GM21619 (cell line): ENCODE measurements around the gene DUSP10.
A peak's percentile ranks its signal among the peaks of the same experiment; 100 is the strongest.

ENCODE experiments used
- ATAC-seq: cut with Tn5 transposase; IDR thresholded peaks from one replicate; pipeline ENCODE4 v1.9.1; 2021; ENCODE audit not compliant: unreplicated experiment

The DUSP10 gene

DNA sequence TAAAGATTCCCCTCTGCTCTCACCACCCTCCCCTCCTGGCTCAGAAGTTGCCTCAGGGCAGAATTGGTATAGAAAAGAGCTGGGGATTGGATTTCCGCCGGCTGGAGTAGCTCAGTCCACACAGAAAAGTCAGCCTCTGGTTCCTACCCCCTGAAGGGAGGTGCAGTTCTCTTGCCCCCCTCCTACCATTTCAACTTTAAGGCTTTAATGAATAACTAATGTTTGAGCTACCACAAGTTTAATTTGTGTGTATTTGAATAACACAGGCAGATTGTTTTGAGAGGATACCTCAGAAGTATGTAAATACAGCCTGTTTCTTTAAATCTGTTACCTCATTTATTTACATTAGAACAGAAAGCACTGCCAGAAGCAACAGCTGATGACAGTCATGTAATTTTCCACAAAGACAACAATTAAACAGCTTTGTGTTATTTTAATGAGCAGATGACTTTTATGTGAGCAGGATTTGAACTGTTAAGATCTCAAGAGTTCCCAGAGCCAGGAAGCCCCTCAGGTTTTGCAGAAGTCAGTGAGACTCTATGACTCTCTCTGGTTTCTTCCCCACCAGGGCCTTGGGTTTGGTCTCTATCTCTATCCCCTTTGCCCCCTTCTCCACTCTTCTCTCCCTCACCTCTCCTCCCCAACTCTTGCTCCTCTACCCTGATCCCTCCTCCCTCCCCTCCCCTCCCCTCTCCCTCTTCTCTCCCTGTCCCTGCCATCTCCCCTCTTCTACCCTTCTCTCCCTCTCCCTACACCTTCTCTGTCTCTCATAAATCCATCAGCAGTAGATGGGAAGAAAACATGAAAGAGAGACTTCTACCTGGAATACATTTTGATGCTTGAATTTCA is 26.3 kb downstream of the DUSP10 start:
- ATAC-seq, result no peak

DNA sequence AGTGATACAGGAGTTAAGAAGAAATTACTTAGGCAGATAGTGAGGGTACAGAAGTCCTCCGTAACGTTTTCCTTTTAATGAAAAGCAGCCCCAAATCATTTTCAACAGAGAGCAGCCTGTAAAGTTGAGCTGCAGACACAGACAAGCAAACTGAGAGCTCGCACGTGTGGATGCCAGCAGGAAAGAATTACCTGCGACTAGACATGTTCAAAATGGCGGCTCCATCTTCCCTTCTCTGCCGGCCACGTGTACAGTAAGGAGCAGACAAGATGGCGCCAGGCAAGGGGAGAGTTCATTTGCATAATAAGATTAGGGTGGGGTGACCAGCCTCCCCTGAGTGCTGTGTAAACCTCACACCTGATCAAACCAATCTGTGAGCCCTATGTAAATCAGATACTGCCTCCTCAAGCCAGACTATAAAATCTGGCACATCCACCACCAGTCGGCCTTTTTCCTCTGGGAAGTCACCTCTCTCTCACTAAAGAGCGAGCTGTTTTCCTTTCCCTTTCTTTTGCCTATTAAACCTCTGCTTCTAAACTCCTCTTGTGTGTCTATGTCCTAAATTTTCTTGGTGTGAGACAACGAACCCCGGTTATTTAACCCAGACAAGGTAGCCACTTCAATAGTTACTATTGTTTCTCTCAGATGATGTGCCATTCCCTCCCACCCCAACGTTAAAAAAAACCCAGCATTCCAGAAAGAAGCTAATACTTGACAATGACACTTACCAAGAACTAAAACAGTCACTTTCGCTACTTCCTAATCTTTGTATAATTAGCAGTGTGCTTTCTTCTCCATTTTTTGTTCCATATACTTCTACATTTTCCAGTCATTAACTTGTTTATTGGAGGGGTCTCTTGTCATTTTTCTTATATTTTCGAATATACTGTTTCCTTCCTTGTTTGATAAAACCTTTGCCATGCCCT is 27.4 kb downstream of the DUSP10 start:
- ATAC-seq, result no peak

GRCh38 chr1:221712776-221713431 is 29.0 kb downstream of the DUSP10 start:
- peak; percentile 54 for ATAC-seq

- peak; percentile 46 for ATAC-seq
Observed at GRCh38 chr1:221712198-221712684, 29.6 kb downstream of the DUSP10 start.

DNA sequence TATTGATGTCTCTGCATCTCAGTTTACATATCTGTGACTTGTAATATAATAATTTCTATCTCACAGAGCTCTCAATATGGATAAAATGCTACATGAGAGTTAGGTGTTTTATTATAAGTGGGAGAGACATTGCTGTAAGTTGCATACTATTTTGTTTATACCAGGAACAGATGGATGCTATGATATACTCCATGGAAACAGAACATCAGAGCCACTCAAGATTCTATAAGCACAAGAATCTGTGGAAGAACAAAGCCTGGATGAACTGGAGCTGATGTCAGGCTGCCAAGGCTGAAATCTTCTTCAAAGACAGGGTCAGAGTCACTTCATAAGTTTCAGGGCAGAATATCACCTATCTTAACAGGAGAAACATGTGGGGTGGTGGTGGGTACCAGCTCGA is 30.2 kb downstream of the DUSP10 start:
- ATAC-seq, result no peak

GRCh38 chr1:221711063-221711577 is 30.8 kb downstream of the DUSP10 start:
- no peak for ATAC-seq

GRCh38 chr1:221709854-221710253 is 32.0 kb downstream of the DUSP10 start:
- ATAC-seq, result no peak

DNA sequence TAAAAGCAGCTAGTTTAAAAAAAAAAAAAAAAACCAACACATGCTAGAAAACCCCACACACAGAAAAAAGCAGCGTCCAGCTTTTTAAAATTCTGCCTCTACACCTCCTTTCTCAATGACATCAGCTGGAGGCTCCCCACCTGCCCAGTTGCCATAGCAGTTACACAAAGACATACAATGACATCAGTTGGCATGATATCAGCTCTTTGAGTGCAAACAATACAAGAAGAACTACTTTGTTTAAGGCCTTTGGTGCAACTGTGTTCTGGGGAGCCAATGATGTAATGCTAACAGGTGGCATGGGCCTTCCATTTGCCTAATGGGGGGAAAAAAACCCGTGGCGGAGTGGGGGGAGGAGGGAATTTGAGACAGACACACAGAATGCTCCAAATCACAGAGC is 32.9 kb downstream of the DUSP10 start:
- ATAC-seq, result peak; percentile 27

DNA sequence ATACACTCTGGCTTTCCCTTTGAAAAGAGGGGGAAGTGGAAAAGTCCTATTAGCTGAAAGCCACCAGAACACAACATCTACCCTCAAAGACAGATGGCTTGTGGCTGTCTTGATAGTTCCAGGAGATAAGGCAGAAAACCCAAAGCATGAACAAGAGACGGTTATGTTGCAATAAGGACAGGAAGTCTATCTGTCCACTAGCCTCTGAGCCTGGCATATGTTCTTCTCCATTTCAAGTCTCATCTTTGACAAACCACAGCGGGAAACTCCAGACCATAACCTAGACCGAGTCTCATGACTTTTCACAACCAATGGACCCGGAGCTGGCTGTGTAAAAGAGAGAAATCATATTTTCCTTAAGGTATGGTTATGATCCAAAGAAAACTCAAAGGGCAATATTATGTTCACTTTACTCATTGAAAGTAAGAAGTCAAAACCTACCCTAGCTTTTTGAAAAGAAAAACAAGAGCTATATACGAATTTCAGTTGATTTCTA is 33.8 kb downstream of the DUSP10 start:
- peak; percentile 55 for ATAC-seq

DNA sequence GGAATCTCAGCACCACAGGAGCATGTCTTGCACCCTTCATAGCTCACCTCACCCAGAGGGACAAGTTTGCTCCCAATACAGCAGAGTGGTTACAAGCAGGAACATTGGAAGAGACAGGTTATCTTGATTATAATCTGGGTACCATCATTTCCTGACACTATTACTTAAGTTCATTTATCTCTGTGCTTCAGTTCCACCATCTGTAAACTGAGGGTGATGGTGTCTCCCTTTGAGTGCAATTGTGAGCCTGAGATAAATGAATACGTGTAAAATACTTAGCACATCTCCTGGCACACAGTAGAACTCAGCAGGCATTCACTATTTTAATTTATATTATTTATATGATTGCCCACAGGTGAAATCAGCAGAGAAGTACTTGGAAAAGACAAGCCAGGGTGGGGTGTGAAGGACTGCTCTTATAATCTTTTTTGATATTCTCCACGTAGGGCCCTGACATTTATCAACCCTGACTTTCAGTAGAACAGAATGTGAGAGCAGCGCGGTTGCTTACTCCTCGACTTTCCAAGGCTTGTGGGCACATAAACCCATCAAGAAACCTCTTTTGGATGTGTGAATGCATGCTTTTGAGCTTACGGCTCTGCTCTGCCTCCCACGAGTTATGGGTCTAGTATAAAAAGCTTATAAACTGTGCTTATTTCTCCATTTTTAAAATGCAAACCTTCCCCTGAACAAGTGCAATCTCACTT is 34.9 kb downstream of the DUSP10 start:
- ATAC-seq, result no peak

GRCh38 chr1:221706191-221706590 is 35.7 kb downstream of the DUSP10 start:
- no peak for ATAC-seq

DNA sequence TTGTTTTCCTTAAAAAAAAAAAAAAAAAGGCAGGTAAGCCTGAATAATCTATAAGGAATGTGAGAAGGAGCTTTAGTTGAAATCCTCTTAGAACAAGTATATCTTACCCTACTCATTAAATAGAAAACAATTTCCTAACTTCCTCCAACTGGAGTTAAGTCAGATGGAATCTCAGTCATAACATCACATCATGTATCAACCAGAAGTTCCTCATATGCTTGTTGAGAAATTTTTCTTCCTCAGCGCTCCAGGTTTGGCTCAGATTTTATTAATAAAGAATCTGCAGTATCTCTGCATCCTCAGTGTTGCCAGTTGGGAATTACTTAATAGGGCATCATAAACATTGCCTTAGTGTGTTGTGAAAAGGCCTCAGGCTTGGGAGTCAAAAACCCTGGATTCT is 37.6 kb downstream of the DUSP10 start:
- no peak for ATAC-seq

- no peak for ATAC-seq
Observed at GRCh38 chr1:221701570-221702186, 40.2 kb downstream of the DUSP10 start.

GRCh38 chr1:221700948-221701347 is 40.9 kb downstream of the DUSP10 start:
- ATAC-seq, result no peak

GRCh38 chr1:221700536-221700935 is 41.4 kb downstream of the DUSP10 start:
- no peak for ATAC-seq

DNA sequence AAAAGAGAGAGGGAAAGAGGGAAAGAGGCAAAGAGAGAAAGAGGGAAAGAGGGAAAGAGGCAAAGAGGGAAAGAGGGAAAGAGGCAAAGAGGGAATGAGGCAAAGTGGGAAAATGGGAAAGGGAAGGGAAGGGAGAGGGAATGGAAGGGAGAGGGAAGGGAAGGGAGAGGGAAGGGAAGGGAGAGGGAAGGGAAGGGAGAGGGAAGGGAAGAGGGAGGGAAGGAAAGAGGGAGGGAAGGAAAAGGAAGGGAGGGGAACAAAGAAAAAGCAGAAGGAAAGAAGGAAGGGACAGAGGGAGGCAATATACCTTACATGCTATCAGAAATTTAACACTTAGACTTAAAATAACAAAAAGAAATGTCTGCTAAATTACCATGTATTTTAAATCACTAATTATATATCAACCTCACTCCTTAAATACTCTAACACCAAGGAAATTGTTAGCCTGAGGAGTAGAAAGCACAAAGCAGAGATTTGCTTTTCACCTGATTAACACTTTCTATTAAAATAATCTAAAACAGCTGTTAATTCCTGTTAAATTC is 41.8 kb downstream of the DUSP10 start:
- no peak for ATAC-seq

DNA sequence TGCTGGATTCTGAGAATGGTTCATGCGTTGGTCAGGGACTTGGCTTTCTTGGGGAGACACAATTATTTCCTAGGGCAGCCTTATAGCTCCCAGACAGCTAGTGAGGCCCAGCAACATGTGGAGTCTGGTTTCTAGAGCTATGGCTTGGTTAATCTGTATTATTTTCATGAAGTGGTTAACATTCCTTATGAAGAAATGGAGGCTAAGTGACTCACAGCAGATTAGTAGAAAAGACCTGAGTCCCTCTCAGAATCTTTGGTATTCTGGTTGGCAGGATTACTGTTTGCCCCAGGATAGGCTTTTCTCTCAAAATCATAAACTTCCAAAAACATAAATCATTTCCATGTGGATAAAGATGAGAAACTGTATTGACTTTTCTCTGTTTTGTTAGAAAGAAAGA is 42.3 kb downstream of the DUSP10 start:
- ATAC-seq, result no peak

DNA sequence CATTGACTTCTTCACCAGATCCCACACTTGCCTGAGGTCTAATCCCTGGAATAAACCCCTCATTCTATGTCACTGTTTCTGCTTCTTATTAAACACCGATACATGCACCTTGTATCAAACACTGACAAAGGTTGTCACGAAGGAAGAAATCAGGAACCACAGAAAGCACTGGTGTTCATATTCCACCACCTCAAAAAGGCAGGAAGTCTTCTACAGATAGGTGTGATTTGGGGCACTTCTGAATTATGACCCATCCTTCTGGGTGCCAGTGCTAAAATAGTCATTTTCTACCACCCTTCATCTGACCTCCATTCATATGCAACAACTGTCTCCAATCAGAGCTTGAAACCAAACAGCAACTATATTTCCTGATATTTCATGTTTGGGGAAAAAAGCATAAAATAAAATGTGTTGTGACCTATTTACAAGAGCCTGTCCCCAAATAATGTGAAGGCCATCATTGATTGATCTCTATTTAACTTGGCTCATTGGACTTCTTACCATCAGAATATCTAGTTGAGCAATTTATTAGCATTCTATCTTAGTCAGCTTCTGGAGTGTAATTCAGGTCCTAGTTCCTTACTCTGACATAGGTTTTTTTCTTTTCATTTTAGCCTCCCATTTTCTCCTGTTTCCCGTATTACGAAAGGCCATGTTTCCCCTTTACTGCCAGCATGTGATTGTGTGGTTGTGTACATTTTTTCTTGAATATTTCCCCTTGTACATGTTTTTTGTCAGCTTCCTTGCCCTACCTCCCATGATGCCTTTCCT is 43.1 kb downstream of the DUSP10 start:
- no peak for ATAC-seq

DNA sequence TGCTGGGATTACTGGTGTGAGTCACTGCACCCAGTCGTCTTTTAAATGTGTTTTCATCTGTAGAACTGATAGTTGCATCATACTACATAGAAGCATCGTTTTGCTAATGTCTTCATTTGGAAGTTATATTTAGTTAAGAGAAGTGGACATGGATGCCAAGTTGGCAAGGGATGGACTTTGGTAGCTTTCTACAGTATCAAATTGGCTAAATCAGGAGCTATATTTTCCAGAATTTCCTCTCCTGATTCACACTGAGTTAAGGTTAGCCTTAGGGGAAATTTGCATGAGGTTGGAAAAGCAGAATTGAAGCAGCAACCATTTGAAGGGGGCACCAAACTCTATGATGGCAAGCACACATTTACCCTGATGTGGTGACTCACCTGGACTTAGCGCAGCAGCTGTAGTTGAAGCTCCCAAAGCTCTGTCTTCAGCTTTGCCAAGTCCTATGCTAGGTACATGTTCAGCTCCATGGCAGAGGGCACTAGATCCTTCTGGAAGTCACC is 43.9 kb downstream of the DUSP10 start:
- ATAC-seq, result no peak
